Lower leg skin (tissue), 4 donors: ENCODE results near the gene C6orf58. TPM values are rescaled to one million over a fixed set of nuclear protein-coding genes. Genes with fewer than 3 reads are reported as not detected.

Source experiments
- DNase-seq, 2 donors: peaks; one replicate each; pipeline ENCODE4 v3.0.0-alpha.2; 2019; ENCODE audit warnings: low spot score in 2 of 2
- H3K4me3 ChIP-seq: fragments of 200-600 bp; sonication (generic); 2 replicates; pipeline ENCODE4 v1.5.1; 2017; ENCODE audit warnings: mild to moderate bottlenecking, low read depth; ENCODE audit not compliant: poor library complexity, severe bottlenecking
- CTCF ChIP-seq, 3 donors: fragments of 450-650 bp; IDR thresholded peaks; one replicate each; pipeline ENCODE4 v1.5.1; 2016; ENCODE audit warnings: antibody characterized with exemption in 3 of 3, mild to moderate bottlenecking in 3 of 3, moderate library complexity in 2 of 3
- POLR2A ChIP-seq, 2 donors: fragments of 450-650 bp; IDR thresholded peaks; one replicate each; pipeline ENCODE4 v1.6.1; 2016 to 2017; ENCODE audit warnings: antibody characterized with exemption in 2 of 2, mild to moderate bottlenecking in 1 of 2, moderate library complexity in 1 of 2
- WGBS, 2 donors: methylation state at CpG; one replicate each; pipeline ENCODE4 v1.1.5; 2018; 5-methylcytosine and 5-hydroxymethylcytosine counted together
- intact Hi-C: fragments of 100-400 bp; cut with DNase I; formaldehyde crosslinking; loops from one replicate; pipeline ENCODE4 v1.15.0; 2023; ENCODE audit warnings: low total_unique reads
- total RNA-seq, 4 donors: library from RNA; depleted of rRNA; stranded (reverse); fragments of >200 nt; gene quantifications; one replicate each; pipeline ENCODE4 v1.1.0, GENCODE V29; 2016

C6orf58 gene
- not detected for total RNA-seq

DNA sequence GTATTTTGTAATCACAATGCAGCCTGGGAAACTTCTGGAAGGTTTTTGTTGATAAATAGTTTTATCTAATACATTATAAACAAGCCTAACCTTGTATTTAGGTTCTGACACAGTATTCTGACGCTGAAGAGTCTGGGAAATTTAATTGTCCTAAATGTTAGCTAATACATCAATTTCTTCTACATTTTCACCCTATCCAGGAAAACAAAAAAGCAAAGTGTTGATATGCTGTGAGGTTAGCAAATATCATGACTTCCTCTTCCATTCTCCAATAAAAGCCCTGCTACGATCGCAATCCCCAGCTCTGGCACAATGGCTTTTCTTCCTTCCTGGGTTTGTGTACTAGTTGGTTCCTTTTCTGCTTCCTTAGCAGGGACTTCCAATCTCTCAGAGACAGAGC, at the start of gene C6orf58:
TSS of gene C6orf58 (plus strand) at position 301 of the 400 bp plus-strand sequence. CDS start at position 313, 12 bp downstream.
- no peak within 1 kb of the TSS for H3K4me3 ChIP-seq
- intact Hi-C loops, result no loop called here
- WGBS, 2 donors, result 56 to 65% methylated on average over 3 of the region's 3 CpGs
- TF ChIP-seq CTCF (IDR thresholded peaks at IDR 0.05) (no peak), POLR2A (IDR thresholded peaks at IDR 0.05) (no peak)
- DNase-seq, result no peak

DNA sequence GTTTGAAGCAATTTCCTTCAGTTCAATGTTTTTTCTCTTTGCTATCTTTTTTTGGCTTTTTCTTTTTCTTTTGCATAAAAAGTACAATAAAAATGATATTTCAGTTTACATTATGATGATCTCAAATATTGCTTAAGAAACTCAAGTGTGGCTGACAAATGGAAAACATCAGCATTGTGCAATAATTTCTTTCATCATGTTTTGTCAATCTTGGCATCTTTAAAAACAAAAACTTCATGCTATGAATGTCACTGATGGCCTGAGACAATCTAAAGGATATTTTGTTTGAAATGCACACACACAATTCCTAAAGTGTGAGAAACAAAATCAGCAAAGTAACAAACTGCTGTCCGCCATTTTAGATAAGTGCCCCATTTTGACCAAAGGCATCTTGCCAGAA, 44.0 kb upstream of the C6orf58 start:
- no peak for DNase-seq
- H3K4me3 ChIP-seq, result no peak overlapping the region
- intact Hi-C loops, result no loop called here
- TF ChIP-seq POLR2A (IDR thresholded peaks at IDR 0.05), result no peak
- no peak for TF ChIP-seq CTCF (IDR thresholded peaks at IDR 0.05)
- WGBS, 2 donors, result 88 to 100% methylated on average over 1 of the region's 1 CpG

- intact Hi-C loops, result no loop called here
- TF ChIP-seq CTCF (IDR thresholded peaks at IDR 0.05), result no peak
- DNase-seq, result no peak
- H3K4me3 ChIP-seq, result no peak overlapping the region
- WGBS, 2 donors, result 68 to 70% methylated on average over 3 of the region's 3 CpGs
Measured at GRCh38 chr6:127533736-127534135, 43.2 kb upstream of the C6orf58 start.

- no peak overlapping the region for H3K4me3 ChIP-seq
- TF ChIP-seq CTCF (IDR thresholded peaks at IDR 0.05), result no peak
- TF ChIP-seq POLR2A (IDR thresholded peaks at IDR 0.05), result no peak
- WGBS, 2 donors, result 50 to 66% methylated on average over 2 of the region's 2 CpGs
- intact Hi-C loops, result no loop called here
- no peak for DNase-seq
Measured at GRCh38 chr6:127538750-127539264, 38.2 kb upstream of the C6orf58 start.

DNA sequence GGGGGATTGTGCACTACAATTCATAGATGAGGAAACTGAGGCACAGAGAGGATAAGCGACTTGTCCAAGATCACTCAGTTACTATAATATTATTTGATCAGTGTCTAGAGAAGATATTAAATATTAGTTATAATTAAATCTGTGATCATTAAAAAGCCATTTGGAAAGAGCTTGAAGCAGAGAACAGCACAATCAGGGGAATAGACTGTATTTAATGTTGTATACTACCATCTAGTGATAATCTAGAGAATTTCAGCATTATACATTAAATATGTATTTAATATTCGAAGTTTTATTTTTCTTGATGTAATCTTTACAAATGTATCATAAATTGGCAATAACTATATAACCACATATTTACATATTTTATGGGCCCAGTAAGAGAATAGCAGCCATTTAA, 37.7 kb upstream of the C6orf58 start:
- TF ChIP-seq POLR2A (IDR thresholded peaks at IDR 0.05), result no peak
- no peak for TF ChIP-seq CTCF (IDR thresholded peaks at IDR 0.05)
- intact Hi-C loops, result no loop called here
- no peak overlapping the region for H3K4me3 ChIP-seq
- WGBS, 2 donors, result 32 to 43% methylated on average over 2 of the region's 2 CpGs
- DNase-seq, result no peak

DNA sequence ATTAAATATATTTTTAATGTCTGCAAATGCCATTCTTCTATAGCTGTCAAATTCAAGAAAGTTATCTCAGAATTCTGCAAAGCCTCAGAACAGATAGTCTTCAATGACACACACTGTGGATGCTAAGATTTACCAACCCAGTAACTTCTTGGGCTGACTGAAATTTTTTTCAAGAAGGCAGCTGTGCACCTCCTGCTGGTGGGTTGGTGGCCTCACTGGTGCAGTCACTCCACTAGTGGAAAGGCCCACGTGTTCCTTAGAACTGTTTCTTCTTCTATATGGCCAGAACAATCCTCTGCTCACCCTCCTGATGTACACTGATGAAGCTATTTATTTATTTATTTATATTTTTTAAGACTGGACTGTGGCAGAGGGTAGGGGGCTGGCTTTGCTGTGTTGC, 29.8 kb upstream of the C6orf58 start:
- 13 to 42% methylated on average over 1 of the region's 1 CpG for WGBS, 2 donors
- no peak overlapping the region for H3K4me3 ChIP-seq
- TF ChIP-seq CTCF (IDR thresholded peaks at IDR 0.05) (no peak), POLR2A (IDR thresholded peaks at IDR 0.05) (no peak)
- intact Hi-C loops, result no loop called here
- DNase-seq, result no peak
